ENCODE data around the gene SUPT6H. TPM values are rescaled to one million over a fixed set of nuclear protein-coding genes. Genes with fewer than 3 reads are reported as not detected.

The SUPT6H gene
- polyA plus RNA-seq, 2 of the 4 experiments (the other 2 are of a cell fraction): 51.4 to 63.8 TPM

DNA sequence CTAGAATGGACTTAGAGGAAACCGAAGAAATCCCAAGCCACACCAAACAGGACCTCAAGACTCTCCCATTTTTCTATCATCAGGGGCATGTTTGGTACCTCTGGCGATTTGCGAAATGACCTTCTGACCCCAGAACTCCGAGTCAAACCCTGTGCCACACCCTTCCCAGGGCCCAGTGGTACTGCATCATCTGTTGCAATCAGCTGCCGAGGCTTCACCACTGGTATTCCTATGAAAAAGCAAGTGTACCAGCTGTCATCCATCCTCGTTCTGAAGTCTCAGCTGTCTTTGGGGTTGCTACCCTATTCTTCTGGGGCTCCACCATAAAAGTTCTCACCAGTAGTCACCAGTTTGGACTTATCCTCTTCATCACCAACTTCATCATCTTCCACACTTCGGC lies 45.7 kb upstream of the SUPT6H start:
- H3K4me1 ChIP-seq: no peaks in the 10 kb centered on the region
- DNase-seq (ENCODE audit: low read depth in 1 of 2, low spot score in 1 of 2): no peak
- ChIA-PET CTCF (interaction anchor here (0.9 to 2.1 kb wide), 10 partner anchors 18 to 130 kb away, joined by 3 to 7 read pairs (median 4); no protein-coding TSS in a partner anchor), POLR2A (interaction anchor here (1.8 kb wide), 1 partner anchor 28 kb away, joined by 7 read pairs; the partner anchor contains the start of gene BLTP2)
- no peak overlapping the region for H3K4me3 ChIP-seq
- ATAC-seq: no peak
- H3K9me3 ChIP-seq: no peaks in the 10 kb centered on the region
- FAIRE-seq: no peak
- TF ChIP-seq NPAS2 (CRISPR knock-in tag; IDR thresholded peaks at IDR 0.05; ENCODE audit: borderline replicate concordance): no peak
- no peak for TF ChIP-seq JUN (IDR thresholded peaks at IDR 0.05)
- TF ChIP-seq, protein P1, sequence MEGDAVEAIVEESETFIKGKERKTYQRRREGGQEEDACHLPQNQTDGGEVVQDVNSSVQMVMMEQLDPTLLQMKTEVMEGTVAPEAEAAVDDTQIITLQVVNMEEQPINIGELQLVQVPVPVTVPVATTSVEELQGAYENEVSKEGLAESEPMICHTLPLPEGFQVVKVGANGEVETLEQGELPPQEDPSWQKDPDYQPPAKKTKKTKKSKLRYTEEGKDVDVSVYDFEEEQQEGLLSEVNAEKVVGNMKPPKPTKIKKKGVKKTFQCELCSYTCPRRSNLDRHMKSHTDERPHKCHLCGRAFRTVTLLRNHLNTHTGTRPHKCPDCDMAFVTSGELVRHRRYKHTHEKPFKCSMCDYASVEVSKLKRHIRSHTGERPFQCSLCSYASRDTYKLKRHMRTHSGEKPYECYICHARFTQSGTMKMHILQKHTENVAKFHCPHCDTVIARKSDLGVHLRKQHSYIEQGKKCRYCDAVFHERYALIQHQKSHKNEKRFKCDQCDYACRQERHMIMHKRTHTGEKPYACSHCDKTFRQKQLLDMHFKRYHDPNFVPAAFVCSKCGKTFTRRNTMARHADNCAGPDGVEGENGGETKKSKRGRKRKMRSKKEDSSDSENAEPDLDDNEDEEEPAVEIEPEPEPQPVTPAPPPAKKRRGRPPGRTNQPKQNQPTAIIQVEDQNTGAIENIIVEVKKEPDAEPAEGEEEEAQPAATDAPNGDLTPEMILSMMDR (IDR thresholded peaks at IDR 0.05): no peak
- TF ChIP-seq POLR2AphosphoS2 (conservative IDR thresholded peaks at IDR 0.05; ENCODE audit: low read length): no peak
- TF ChIP-seq CEBPB (IDR thresholded peaks at IDR 0.05): no peak
- no peak for TF ChIP-seq EHF (CRISPR knock-in tag; IDR thresholded peaks at IDR 0.05)
- TF ChIP-seq RCOR1 (IDR thresholded peaks at IDR 0.05; ENCODE audit: low read depth, low read length): no peak
- TF ChIP-seq KDM5A (IDR thresholded peaks at IDR 0.05): no peak
- TF ChIP-seq EP300 (IDR thresholded peaks at IDR 0.05): no peak
- TF ChIP-seq TFCP2L1 (CRISPR knock-in tag; IDR thresholded peaks at IDR 0.05): no peak
- no peak for TF ChIP-seq PBX3 (IDR thresholded peaks at IDR 0.05)
- TF ChIP-seq MYC (IDR thresholded peaks at IDR 0.05; ENCODE audit: borderline replicate concordance, low read length): no peak
- TF ChIP-seq BHLHE40 (IDR thresholded peaks at IDR 0.05; ENCODE audit: low read depth, low read length): no peak
- no peak overlapping the region for H3K27ac ChIP-seq
- WGBS (ENCODE audit: missing lambda C conversion rate): 82% methylated on average over 7 of the region's 7 CpGs
- no peak overlapping the region for H3K4me2 ChIP-seq

GRCh38 chr17:28618464-28618863 lies 43.5 kb upstream of the SUPT6H start:
- no peak for DNase-seq (ENCODE audit: low read depth in 1 of 2, low spot score in 1 of 2)
- Histone ChIP-seq H3K9me3 (no peaks in the 10 kb centered on the region), H3K4me2 (no peak overlapping the region), H3K4me1 (no peaks in the 10 kb centered on the region), H3K4me3 (no peak overlapping the region), H3K27ac (no peak overlapping the region)
- ChIA-PET POLR2A (interaction anchor here (0.9 kb wide), 1 partner anchor 26 kb away, joined by 3 read pairs; the partner anchor contains the start of gene BLTP2), CTCF (interaction anchor here (1.0 to 3.7 kb wide), 7 partner anchors 7 to 28 kb away, joined by 3 to 13 read pairs (median 4); no protein-coding TSS in a partner anchor)
- no peak for ATAC-seq
- 80% methylated on average over 3 of the region's 3 CpGs for WGBS (ENCODE audit: missing lambda C conversion rate)
- TF ChIP-seq ZSCAN20 (CRISPR knock-in tag; IDR thresholded peaks at IDR 0.05) (no peak), FOSL2 (IDR thresholded peaks at IDR 0.05) (no peak), FOSL2 (CRISPR knock-in tag; IDR thresholded peaks at IDR 0.05) (no peak), TP53 (CRISPR knock-in tag; IDR thresholded peaks at IDR 0.05) (no peak), RCOR1 (IDR thresholded peaks at IDR 0.05; ENCODE audit: low read depth, low read length) (no peak), CBX8 (IDR thresholded peaks at IDR 0.05) (no peak), ZFP36 (IDR thresholded peaks at IDR 0.05; ENCODE audit: borderline replicate concordance, partially characterized antibody) (no peak), RARB (CRISPR knock-in tag; IDR thresholded peaks at IDR 0.05) (no peak)
- no peak for FAIRE-seq

DNA sequence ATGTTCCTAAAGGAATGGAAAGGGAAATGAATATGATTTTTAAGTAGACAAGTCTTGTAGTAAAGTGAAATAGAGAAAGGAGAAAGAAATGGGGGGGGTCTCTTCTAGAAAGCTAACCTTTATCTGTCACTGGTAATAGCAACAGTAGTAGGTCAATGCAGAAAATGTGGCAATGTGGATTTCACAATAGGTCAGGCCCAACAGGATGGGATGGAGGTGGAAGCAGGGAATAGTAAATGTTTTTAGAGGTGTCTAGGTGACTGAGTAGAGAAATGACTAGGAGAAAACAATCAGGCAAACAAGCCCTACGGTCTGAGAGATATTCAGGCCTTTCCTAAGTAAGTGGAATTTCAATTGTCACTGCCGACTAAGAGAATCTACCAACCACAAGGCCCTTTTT lies 42.0 kb upstream of the SUPT6H start:
- POLR2A ChIA-PET: interaction anchor here (0.5 to 1.7 kb wide), 2 partner anchors 8 to 560 kb away, joined by 3 to 5 read pairs; partner anchors contain the start of gene MYO18A
- no peak overlapping the region for H3K27ac ChIP-seq
- CTCF ChIA-PET: interaction anchor here (0.6 to 3.7 kb wide), 7 partner anchors 11 to 94 kb away, joined by 3 to 13 read pairs (median 3); no protein-coding TSS in a partner anchor
- no peak for FAIRE-seq
- no peak overlapping the region for H3K4me2 ChIP-seq
- no peak overlapping the region for H3K4me3 ChIP-seq
- no peak for ATAC-seq
- 84% methylated on average over 2 of the region's 2 CpGs for whole genome bisulfite sequencing (ENCODE audit: missing lambda C conversion rate)
- no peaks in the 10 kb centered on the region for H3K4me1 ChIP-seq
- H3K9me3 ChIP-seq: no peaks in the 10 kb centered on the region
- DNase-seq (ENCODE audit: low read depth in 1 of 2, low spot score in 1 of 2): no peak
- TF ChIP-seq, protein P2, sequence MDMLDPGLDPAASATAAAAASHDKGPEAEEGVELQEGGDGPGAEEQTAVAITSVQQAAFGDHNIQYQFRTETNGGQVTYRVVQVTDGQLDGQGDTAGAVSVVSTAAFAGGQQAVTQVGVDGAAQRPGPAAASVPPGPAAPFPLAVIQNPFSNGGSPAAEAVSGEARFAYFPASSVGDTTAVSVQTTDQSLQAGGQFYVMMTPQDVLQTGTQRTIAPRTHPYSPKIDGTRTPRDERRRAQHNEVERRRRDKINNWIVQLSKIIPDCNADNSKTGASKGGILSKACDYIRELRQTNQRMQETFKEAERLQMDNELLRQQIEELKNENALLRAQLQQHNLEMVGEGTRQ (IDR thresholded peaks at IDR 0.05): no peak
- TF ChIP-seq EP300 (IDR thresholded peaks at IDR 0.05) (no peak), SMC3 (IDR thresholded peaks at IDR 0.05) (no peak), ESRRA (IDR thresholded peaks at IDR 0.05; ENCODE audit: borderline replicate concordance, low read length) (no peak), ZNF302 (CRISPR knock-in tag; IDR thresholded peaks at IDR 0.05) (no peak), KDM5A (IDR thresholded peaks at IDR 0.05) (no peak), ATOH8 (CRISPR knock-in tag; IDR thresholded peaks at IDR 0.05; ENCODE audit: low read depth) (no peak), EHF (CRISPR knock-in tag; IDR thresholded peaks at IDR 0.05) (no peak), E2F6 (IDR thresholded peaks at IDR 0.05; ENCODE audit: borderline replicate concordance, low read depth) (no peak), HDAC2 (IDR thresholded peaks at IDR 0.05) (no peak), RFX5 (IDR thresholded peaks at IDR 0.05) (no peak), BCL3 (IDR thresholded peaks at IDR 0.05) (no peak), MYC (IDR thresholded peaks at IDR 0.05; ENCODE audit: borderline replicate concordance, low read length) (no peak), RARB (CRISPR knock-in tag; IDR thresholded peaks at IDR 0.05) (no peak)

All from A549 (cell line).